CD4-positive, alpha-beta T cell treated with Interleukin-1 beta for 1 hour (primary cell): ENCODE results near the gene CCER1.
"Not testable (repeated sequence)": the region's sequence is repeated elsewhere in the genome, so short reads cannot be mapped to it uniquely, and the experiment has no call there.

Source experiments
- DNase-seq, 2 donors: peaks; one replicate each; pipeline ENCODE4 v3.0.0-alpha.2; 2020 to 2022

The CCER1 gene, protein sequence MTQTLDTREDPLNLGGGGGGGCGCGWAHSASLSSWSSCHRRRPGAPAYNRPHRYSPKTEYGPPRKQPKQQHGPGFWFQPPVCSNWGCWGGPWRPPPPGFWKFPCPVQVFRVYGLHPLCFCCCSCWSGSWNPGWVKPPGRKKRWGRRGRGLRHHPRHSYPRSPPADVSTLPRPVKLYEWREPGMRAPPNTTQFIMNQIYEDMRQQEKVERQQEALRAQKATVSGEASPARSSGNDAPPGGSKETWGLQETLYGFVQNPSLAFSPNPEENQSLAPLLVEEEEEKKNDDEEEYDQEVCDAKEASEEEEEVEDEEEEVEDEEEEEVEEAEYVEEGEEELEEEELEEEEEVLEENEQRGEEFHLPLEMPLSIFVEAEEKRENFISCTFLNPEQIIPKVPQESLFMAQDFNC

DNA sequence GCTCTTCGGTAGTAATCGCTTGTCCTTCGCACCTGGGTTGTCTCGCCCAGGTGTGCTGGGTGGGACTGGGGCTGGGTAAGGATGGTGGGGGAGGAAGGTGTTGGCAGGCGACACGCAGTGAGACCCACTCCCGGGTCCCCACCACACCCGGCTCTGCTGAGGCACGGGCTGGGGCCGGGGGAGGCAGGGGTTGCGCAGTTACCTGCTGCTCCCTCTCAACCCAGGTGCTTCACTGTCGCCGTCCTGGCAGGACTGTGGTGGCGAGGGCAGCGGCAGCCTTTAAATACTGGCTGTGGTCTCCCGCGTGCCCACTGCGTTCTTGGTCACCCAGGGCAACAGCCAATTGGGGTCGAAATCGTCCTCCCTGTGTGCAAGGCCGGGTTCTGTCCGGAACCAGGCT, at the start of gene CCER1:
Gene CCER1, minus strand, starts transcription at position 256 of the 400 bp plus-strand sequence. CDS start 434 bp downstream, outside the sequence.
- no peak for DNase-seq

DNA sequence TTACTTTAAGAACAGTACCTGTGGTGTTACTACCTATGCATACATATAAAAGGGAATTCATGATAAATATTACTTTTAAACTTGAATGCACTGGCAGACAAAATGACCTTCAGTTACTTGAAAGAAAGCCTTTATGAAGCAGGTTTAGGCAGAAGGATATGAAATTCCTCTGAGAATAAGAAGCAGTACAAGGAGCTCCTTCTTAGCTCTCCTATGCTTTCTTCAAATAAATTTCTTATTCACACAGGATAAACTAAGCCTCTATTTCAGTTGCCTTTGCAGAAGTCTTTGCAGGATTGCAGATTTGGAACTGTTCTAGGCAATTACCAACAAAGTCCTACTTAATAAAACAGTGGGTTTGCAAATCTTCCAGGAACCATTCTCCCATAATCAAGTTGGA, 48.8 kb upstream of the CCER1 start:
- DNase-seq, result no peak

DNA sequence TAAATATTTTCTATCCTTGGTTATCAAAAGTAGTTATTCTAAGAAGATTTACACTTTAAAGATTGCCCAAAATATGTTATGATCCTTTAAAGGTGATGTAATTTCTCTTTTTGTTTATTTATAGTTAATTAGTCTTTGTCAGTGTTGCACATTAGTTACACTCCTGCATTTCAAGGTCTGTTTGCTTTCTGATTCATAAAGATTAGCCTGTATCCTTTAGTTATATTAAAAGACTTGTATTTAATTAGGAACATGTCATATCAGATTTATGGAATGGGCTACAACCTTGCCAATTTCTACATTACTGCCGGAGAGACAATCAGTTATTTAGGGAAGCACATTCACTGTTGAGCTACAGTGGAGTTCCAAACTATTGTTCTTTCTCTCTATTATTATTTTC, 46.3 kb upstream of the CCER1 start:
- DNase-seq, result no peak

DNA sequence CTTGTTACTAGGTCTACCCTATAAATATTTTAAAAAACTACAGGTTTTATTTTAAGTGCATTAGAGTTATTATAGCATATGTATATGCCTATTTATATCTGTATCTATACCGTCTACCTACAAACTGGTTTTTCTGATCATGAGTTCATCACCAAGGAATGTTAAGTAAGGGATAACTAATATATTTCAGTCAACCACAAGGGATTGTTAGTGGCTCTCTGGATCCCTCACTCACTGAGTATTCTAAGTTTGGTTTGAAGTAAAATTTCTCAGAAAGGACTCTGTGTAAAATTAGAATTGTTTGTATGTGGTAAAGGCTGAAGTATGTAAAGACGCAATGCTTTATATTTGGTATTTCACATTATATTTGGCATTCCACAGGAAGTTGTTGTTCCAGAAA, 45.0 kb upstream of the CCER1 start:
- DNase-seq, result no peak

DNA sequence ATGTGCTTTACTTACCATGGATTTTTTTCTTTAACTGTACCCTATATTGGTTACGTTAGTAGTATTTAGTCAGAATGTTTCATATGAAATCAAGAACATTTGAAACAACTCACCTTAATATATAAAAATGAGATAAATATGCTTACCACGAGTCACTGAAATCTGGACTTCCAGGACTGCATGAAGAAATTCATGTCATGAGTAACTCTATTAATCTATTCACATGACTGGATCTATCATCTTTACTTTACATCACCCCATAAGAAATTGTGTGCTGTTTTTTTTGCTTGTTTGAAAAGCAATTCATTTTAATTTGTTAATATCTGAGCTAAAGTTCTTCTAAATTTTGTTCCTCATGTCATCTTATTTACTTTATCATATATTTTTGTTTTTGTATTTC, 44.6 kb upstream of the CCER1 start:
- DNase-seq, result no peak

DNA sequence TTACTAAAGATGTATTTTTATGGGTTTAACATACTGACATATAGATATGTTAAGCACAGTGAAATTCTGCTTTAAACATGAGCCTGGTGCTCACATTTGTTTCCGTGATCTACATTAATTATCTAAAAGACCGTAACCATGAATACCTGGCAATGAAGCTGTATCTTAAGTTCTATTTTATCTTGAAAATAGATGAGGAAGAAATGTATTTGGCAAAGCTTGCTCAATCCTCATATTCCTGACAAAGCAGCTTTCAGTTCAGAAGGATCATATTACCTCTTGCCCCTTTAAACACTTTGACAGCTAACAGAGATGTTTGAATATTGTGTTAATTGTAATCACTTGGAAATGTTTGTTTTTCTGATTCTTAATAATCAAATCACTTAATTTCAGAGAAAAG, 40.0 kb upstream of the CCER1 start:
- DNase-seq, result no peak

DNA sequence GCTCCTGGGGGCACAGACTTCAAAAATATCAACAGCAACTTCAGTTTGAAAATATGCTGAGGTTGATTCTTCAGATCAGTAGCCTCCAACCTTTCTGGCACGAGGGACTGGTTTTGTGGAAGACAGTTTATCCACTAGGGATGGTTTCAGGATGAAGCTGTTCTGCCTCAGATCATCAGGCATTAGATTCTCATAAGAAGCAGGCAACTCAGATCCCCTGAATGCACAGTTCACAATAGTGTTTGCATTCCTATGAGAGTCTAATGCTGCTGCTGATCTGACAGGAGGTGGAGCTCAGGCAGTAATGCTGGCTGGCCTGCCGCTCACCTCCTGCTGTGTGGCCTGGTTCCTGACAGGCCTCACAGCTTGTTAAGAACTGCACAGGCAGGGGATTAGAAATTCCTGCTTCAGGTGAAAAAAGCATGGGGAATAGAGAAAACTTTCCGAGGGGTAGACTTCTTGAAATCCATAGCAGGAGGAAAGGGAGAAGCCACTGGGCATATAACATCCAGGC, 37.0 kb upstream of the CCER1 start:
- no peak for DNase-seq

DNA sequence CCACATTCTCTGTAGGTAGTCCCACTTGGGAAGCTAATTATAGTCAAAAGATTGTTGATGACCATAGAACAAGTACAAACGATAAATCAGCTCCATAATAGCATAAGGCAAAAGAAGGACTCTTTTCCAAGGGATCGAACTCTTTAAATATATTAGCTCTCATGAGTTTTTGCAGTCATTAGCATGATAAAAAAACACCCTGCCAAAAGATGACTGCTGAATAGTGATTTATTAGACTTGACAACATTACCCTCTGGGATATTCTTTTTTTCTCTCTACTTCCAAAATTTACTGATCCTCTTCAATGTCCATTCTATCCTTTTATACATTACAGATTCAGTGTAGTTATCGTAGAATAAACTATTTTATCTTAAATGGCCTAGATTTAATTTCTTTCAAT, 35.6 kb upstream of the CCER1 start:
- no peak for DNase-seq

DNA sequence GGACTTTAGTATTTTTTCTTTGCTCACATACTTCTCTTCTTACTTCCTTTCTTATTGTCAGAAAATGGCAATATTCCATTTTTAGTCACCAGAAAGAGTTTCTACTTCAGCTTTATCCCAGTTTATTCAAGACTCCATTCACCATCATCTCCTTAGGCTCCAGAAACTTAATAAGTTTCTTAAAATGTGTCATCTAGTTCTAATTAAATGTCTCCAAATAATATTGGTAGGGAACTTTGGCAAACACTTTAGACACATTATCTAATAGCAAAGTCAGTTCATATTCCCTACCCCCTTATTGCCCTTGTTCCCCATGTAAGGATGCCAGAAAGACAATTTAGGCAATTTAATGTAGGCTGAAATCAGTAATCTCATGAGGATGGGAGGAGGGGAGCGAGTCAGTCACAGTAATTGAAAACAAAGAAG, 34.7 kb upstream of the CCER1 start:
- DNase-seq, result no peak

DNA sequence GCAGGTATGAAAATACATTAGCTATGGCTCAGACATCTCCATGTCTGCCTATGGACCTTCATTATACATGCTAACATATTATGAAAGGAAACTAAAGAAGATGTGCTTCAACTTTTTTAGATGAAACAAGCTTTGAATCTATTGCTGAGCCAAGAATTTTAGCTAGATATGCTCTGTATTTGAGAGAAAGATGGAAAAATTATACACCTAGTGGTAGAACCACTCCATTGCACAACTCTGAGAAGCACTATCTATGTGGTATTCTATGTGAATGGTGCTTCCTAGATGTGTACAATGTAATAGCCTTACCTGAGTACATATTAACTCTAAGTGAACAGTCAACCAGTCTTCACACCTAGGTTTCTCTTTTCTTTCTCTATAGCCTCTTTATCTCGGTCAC, 32.5 kb upstream of the CCER1 start:
- no peak for DNase-seq

DNA sequence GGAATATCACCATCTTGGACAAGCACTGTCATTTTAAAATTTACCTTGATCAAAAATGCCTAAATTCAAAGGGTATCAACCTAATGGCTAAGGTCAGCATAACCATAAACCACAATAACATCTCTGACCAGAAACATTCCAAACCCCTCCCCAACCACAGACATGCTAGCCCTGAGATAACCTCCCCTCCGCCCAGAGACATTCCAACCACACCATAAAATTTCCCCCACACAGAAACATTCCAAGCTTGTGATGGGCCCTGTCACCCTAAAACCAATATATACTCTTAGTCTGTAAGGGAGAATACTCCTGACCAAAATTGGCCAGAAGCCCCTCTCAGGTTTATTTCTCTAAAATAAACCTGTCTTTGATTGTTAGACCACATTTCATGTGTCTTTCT, 32.1 kb upstream of the CCER1 start:
- no peak for DNase-seq

DNA sequence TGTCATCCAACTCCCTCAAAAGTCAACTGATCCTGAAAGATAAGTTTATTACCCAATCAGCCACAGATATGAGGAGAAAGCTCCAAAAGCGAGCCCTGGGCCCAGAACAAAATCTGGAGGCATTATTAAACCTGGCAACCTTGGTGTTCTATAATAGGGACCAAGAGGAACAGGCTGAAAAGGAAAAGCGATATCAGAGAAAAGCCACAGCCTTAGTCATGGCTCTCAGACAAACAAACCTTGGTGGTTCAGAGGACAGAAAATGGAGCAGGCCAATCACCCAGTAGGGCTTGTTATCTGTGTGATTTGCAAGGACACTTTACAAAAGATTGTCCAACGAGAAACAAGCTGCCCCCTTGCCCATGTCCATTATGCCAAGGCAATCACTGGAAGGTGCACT, 30.4 kb upstream of the CCER1 start:
- not testable (repeated sequence) for DNase-seq

DNA sequence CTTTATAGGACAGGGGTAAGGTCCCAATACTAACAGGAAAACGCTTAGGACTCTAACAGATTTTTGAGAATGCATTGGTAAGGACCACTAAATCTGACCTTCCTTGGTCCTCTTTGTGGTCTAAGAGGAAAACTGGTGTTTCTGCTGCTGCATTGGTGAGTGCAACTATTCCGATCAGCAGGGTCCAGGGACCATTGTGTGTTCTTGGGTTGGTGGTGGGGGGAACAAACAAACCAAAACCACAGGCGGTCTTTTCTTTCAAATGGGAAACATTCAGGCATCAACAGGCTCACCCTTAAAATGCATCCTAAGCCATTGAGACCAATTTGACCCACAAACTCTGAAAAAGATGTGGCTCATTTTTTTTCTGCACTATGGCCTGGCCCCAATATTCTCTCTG, 29.1 kb upstream of the CCER1 start:
- no peak for DNase-seq

DNA sequence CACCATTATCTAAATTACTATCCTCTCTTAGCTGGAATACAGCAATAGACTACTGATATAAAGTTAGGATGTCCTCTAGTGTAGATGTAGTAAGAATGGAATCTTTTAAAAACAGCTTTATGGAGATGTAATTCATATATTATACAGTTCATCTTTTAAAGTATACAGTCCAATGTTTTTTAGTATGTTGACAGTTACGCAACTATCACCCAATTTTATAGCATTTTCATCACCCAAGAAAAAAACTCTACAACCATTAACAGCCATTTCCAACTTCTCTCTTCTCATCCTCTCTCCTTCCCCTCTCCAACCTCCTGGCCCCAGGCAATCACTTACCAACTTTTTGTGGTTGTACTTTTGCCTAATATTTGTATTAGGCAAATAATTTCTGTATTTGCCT, 27.2 kb upstream of the CCER1 start:
- no peak for DNase-seq

DNA sequence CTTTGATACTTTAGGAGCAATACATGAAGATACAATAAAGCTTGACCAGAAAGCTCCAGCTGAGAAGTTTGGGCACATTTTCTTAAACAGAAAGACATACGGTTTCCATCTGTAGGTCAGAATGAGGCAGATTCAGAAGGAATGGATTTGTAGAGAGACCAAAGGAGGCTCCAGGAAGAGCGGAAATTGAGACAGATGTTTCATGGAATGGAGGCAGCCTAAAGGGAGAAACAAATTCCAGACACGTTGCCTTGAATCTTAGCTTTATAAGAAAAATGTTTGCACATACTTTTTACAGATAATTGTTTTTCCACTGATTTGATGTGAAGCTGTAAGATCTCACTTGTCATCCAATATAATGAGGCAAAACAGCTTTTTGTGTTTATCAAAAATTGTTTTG, 25.0 kb upstream of the CCER1 start:
- DNase-seq, result no peak

DNA sequence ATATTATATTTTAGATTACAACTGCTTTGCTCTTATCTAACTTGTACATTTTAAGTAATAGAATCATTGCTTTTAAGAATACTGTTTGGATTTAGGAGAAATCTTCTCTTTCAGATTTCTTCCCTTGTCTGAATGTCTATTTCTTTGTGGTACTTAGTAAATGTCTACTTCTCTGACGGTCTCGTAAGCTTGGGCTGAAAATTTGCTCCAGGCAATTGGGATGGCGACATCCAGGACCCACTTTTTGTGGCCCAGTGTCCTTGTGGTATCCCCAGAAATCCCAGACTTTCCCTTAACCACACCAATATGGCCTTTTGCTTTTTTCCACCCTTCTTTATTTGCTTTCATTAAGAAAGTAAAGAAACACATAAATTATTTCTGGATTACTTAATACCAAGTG, 24.0 kb upstream of the CCER1 start:
- no peak for DNase-seq

DNA sequence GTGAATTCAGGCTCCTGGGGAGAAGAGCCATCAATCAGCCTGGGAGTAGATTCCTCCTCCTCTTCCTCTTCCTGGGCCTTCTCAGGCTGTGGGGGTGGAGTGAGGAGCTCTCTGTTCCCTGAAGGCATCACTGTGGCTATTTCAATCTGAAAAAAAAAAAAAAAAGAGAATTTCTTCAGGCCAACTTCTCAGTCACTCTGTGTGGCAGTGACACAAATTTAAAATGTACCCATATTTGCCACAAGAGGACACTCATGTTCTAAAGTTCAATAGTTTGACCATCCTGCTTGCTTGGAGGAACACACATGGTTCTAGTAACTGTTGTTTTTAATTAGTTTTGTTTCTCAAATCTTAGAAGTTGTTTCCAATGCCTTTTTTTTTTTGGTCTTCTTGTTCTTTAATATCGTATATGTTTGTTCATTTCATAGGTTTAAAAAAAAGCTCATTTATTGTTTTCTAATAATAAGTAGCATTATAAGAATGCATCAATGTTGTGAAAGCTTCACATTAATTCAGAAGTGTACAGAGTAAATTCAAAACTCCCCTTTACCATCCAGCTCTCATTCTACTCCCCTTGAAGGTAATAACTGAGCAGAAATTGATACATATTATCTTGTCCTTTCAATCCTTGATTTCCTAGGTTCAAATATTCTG, 23.3 kb upstream of the CCER1 start:
- DNase-seq, result no peak

DNA sequence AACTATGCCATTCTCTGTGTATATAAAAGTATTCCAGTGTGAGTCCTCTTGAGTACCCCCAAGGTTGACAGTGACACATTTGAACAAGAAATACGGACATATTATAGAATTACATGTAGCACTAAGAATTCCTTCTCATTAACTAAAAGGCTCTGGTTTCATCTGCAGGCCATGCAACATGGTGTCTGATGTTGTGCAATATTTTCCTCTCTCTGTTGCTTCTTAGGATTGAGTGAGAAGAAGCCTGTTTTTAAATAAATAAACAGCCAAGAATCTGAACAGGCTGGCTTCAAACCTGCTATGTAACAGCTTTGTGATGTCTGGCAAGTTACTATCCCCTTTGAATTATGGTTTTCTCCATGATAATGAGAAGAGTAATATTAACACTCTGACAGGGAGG, 22.2 kb upstream of the CCER1 start:
- DNase-seq, result no peak

DNA sequence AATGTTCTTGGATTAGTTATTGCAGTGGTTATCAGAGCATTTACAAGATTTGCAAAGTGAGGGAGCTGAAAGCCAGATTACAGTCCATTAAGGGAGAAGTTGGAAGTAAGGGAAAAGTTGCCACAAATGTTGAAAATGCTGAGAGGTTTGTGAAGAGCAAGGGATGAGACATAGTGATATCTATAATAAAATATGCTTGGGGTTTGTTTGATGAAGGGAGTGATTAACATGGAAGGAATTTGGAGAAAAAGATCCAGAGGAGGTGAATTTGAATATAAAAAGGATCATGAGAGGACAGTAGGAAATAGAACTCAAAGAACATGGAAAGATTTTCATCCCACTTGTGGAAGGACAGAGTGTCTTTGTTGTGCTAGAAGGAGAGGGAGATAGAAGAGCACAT, 19.3 kb upstream of the CCER1 start:
- DNase-seq, result no peak

DNA sequence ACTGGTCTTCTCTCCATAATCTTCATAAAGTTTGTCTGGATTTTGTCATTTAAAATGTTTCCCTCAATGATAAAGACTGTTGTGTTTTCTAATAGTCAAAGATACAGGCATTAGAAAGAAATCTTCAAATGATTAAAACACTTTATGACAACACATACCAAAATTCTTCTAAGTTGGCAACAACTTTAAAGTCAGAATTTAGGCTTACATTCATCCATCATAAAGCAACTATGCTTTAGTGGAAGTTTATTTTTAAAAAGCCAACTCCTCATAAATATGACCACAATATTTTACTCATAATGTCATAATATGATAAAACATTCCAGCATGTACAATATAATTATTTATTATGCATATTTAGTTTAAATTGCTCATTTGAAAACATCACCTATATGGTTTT, 17.2 kb upstream of the CCER1 start:
- DNase-seq, result no peak

DNA sequence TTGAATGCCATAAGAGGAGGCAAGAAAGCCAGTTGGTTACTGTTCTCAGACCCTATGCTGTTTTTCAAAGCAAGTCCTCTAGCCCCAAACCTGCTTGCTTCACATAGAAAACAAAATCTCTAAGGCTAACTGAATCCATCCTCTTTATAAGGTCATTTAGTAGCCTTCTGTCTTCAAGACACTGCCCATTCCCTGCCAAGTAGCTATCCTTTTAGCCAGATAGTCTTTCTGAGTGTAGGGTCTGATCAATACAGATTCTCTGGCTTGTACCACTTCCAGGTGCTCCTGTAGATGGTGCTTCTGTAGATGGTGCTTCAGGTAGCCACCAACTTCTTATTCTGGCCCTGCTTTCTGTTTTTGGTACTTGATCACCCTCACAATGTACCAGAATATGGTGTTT, 15.9 kb upstream of the CCER1 start:
- DNase-seq, result no peak

DNA sequence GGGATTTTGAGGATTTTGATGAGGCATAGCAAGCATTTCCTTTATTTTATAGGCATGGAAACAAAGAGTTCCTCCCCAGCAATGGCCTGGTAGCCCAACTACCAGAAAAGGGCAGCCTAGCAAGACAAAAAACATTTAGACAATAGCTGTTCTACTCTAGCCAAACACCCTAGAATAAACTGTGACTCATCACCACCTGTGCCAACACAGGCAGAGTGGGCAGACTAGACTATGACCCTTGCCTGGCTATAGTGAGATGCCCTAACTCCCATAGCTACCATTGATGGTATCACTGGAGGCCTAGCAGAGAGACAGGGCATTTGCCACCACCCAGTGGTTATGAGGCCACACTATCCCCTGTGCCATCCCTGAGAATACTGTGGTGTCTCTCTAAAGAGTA, 15.5 kb upstream of the CCER1 start:
- DNase-seq, result no peak

DNA sequence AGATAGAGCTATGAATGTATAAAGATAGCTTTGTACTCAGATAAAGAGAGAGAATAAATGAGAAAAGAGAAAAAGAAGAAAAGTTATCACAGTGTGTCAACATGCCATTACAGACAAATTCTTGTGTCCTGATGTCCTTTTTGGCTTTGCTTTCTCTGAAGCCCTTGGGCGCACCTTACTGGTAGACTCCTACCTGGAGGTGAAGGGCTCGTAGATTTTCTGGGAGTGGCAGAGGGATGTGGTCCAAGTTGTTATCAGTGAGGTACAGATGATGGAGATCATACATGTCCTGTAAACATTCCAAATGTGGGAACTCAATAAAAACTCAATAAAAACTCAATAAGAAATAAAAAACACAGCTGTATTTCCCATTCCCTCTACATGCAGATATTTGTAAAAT, 14.9 kb upstream of the CCER1 start:
- no peak for DNase-seq

DNA sequence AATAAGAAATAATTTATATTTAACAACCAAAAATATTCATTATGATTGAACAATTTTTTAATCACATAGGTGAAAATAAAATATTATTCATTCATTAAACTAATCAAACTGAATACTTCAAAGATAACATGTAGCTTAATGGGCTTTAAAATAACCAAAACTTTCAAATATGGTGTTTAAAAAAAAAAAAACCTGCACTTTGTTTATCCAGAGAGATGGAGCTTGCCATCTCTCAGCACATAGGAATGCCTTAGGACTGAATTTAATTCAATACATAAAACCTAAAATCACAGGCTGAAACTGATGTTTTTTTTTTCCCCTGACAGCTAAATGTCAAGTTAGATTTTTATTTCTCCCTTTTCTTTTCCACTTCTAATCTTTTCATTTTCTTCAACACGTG, 14.4 kb upstream of the CCER1 start:
- DNase-seq, result no peak

DNA sequence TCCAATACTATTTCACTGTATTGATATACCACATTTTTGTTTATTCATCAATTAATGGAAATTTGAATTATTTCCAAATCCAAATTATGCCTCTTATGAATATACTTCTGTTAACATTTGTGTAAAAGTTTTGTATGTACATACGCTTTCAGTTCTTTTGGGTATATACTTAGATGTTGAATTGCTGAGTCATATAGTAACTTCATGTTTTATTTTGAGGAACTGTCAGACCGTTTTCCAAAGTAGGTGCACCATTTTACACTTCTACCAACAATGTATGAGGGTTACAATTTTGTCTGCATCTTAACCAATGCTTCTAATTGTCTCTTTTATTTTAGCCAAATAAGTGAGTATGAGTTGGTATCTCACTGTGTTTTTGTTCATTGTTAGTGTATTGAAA, 10.2 kb upstream of the CCER1 start:
- DNase-seq, result no peak
